Measurements from ENCODE around the gene PPM1M. TPM values are rescaled to one million over a fixed set of nuclear protein-coding genes. Genes with fewer than 3 reads are reported as not detected.
A peak's percentile ranks its signal among the peaks of the same experiment; 100 is the strongest.

The PPM1M gene
- total and polyA plus RNA-seq, 10 of the 15 experiments (the other 5 are each of a cell fraction or from before 2014, with no cell fraction given): 7.3 to 24.8 (median 15.8) TPM

DNA sequence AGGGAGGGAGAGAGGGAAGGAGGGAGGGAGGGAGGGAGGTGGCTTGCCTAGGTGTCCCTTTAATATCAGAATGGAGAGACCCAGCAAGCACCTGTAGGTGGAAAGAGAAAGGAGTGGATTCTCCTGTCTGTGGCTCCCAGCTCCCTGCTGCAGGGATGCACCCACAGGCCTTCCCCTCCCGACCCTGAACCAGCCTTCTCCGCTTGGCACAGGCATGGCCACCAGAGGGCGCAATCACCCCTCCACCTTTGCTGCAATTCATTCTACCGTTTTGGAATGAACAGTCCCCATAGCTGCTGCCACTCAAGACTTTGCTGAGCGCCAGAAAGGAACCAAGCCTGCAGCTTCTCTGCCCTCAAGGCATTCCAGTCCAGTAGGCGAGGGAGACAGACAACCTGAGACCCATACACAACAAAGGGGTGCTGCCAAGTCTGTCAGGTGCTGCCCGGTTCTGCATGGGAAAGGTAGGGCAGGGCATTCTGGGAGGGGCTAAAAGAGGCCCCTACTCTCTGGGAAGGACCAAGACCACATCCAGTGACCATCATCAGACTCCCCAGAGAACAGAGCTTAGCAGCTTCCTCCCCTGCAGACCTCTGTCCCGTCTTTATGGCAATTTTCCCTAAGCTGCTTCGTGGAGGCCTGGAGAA lies 25.1 kb upstream of the PPM1M start (continued):
- TF ChIP-seq, protein P1, sequence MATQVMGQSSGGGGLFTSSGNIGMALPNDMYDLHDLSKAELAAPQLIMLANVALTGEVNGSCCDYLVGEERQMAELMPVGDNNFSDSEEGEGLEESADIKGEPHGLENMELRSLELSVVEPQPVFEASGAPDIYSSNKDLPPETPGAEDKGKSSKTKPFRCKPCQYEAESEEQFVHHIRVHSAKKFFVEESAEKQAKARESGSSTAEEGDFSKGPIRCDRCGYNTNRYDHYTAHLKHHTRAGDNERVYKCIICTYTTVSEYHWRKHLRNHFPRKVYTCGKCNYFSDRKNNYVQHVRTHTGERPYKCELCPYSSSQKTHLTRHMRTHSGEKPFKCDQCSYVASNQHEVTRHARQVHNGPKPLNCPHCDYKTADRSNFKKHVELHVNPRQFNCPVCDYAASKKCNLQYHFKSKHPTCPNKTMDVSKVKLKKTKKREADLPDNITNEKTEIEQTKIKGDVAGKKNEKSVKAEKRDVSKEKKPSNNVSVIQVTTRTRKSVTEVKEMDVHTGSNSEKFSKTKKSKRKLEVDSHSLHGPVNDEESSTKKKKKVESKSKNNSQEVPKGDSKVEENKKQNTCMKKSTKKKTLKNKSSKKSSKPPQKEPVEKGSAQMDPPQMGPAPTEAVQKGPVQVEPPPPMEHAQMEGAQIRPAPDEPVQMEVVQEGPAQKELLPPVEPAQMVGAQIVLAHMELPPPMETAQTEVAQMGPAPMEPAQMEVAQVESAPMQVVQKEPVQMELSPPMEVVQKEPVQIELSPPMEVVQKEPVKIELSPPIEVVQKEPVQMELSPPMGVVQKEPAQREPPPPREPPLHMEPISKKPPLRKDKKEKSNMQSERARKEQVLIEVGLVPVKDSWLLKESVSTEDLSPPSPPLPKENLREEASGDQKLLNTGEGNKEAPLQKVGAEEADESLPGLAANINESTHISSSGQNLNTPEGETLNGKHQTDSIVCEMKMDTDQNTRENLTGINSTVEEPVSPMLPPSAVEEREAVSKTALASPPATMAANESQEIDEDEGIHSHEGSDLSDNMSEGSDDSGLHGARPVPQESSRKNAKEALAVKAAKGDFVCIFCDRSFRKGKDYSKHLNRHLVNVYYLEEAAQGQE (IDR thresholded peaks at IDR 0.05; ENCODE audit: low read depth, low read length): no peak
- TF ChIP-seq CREM (IDR thresholded peaks at IDR 0.05; ENCODE audit: low read depth): no peak
- TF ChIP-seq, protein P2, sequence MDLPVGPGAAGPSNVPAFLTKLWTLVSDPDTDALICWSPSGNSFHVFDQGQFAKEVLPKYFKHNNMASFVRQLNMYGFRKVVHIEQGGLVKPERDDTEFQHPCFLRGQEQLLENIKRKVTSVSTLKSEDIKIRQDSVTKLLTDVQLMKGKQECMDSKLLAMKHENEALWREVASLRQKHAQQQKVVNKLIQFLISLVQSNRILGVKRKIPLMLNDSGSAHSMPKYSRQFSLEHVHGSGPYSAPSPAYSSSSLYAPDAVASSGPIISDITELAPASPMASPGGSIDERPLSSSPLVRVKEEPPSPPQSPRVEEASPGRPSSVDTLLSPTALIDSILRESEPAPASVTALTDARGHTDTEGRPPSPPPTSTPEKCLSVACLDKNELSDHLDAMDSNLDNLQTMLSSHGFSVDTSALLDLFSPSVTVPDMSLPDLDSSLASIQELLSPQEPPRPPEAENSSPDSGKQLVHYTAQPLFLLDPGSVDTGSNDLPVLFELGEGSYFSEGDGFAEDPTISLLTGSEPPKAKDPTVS (IDR thresholded peaks at IDR 0.05; ENCODE audit: low read depth, low read length): no peak
- no peak for TF ChIP-seq TCF7 (IDR thresholded peaks at IDR 0.05; ENCODE audit: borderline replicate concordance)
- peak; percentile 83 for TF ChIP-seq RAD21 (IDR thresholded peaks at IDR 0.05; ENCODE audit: insufficient read depth, low read depth, low read length)
- TF ChIP-seq SMARCA5 (IDR thresholded peaks at IDR 0.05): no peak
- TF ChIP-seq ZNF622 (IDR thresholded peaks at IDR 0.05): no peak
- no peak for TF ChIP-seq SREBF2 (IDR thresholded peaks at IDR 0.05; ENCODE audit: low read length)
- no peak for TF ChIP-seq WRNIP1 (IDR thresholded peaks at IDR 0.05; ENCODE audit: borderline replicate concordance, low read depth, low read length)
- TF ChIP-seq KDM1A (IDR thresholded peaks at IDR 0.05; ENCODE audit: borderline replicate concordance): no peak
- TF ChIP-seq FOXM1 (IDR thresholded peaks at IDR 0.05; ENCODE audit: low read depth, low read length): no peak
- TF ChIP-seq CBFB (IDR thresholded peaks at IDR 0.05; ENCODE audit: low read depth): no peak
- TF ChIP-seq ESRRA (IDR thresholded peaks at IDR 0.05; ENCODE audit: low read length): no peak
- TF ChIP-seq, protein P3, sequence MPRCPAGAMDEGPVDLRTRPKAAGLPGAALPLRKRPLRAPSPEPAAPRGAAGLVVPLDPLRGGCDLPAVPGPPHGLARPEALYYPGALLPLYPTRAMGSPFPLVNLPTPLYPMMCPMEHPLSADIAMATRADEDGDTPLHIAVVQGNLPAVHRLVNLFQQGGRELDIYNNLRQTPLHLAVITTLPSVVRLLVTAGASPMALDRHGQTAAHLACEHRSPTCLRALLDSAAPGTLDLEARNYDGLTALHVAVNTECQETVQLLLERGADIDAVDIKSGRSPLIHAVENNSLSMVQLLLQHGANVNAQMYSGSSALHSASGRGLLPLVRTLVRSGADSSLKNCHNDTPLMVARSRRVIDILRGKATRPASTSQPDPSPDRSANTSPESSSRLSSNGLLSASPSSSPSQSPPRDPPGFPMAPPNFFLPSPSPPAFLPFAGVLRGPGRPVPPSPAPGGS (IDR thresholded peaks at IDR 0.05; ENCODE audit: borderline replicate concordance, insufficient read depth, low read depth, low read length, poor library complexity, severe bottlenecking): no peak
- TF ChIP-seq NFYB (IDR thresholded peaks at IDR 0.05; ENCODE audit: insufficient read depth, low read depth, low read length): no peak
- no peak for TF ChIP-seq YBX1 (IDR thresholded peaks at IDR 0.05)
- TF ChIP-seq, protein P4, sequence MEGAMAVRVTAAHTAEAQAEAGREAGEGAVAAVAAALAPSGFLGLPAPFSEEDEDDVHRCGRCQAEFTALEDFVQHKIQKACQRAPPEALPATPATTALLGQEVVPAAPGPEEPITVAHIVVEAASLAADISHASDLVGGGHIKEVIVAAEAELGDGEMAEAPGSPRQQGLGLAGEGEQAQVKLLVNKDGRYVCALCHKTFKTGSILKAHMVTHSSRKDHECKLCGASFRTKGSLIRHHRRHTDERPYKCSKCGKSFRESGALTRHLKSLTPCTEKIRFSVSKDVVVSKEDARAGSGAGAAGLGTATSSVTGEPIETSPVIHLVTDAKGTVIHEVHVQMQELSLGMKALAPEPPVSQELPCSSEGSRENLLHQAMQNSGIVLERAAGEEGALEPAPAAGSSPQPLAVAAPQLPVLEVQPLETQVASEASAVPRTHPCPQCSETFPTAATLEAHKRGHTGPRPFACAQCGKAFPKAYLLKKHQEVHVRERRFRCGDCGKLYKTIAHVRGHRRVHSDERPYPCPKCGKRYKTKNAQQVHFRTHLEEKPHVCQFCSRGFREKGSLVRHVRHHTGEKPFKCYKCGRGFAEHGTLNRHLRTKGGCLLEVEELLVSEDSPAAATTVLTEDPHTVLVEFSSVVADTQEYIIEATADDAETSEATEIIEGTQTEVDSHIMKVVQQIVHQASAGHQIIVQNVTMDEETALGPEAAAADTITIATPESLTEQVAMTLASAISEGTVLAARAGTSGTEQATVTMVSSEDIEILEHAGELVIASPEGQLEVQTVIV (IDR thresholded peaks at IDR 0.05; ENCODE audit: borderline replicate concordance, partially characterized antibody): no peak
- TF ChIP-seq SIX5 (IDR thresholded peaks at IDR 0.05; ENCODE audit: low read depth, low read length, severe bottlenecking): no peak
- no peak for TF ChIP-seq MTA2 (IDR thresholded peaks at IDR 0.05; ENCODE audit: low read depth)
- no peak for TF ChIP-seq SUZ12 (IDR thresholded peaks at IDR 0.05; ENCODE audit: unreplicated experiment)
- TF ChIP-seq NFIC (IDR thresholded peaks at IDR 0.05; ENCODE audit: low read depth, low read length): no peak
- no peak for TF ChIP-seq RCOR1 (conservative IDR thresholded peaks at IDR 0.05; ENCODE audit: low read depth, low read length)
- peak; percentile 67; the same call in 1 of the 2 replicates for TF ChIP-seq YY1 (IDR thresholded peaks at IDR 0.05; ENCODE audit: low read depth, low read length)
- no peak for TF ChIP-seq STAT1 (conservative IDR thresholded peaks at IDR 0.05)
